ENCODE results near the gene ONECUT3.

GRCh38 chr19:1739960-1740629, 13.2 kb upstream of the ONECUT3 start:
- TF ChIP-seq POLR2A (IDR thresholded peaks at IDR 0.05): no peak
- TF ChIP-seq CTCF (IDR thresholded peaks at IDR 0.05): no peak

Measured in adrenal gland (tissue), 5 donors.